Fibroblast of lung (primary cell): ENCODE results near the gene CC2D2B.

Experiments
- CTCF ChIP-seq, 2 donors: IDR thresholded peaks in 1 of 2; conservative IDR thresholded peaks in 1 of 2; 1 replicate in 1 of 2; 2 replicates in 1 of 2; pipeline ENCODE4 v1.5.1; 2011 to 2012; ENCODE audit warnings: low read length in 2 of 2, control low read depth in 1 of 2, inconsistent platforms in 1 of 2, low read depth in 1 of 2, mild to moderate bottlenecking in 1 of 2
- EZH2 ChIP-seq: IDR thresholded peaks from 2 replicates; pipeline ENCODE4 v1.5.1; 2012; ENCODE audit warnings: low read length, control low read depth, mild to moderate bottlenecking; ENCODE audit errors: missing control alignments

GRCh38 chr10:96073722-96074121, 165.9 kb downstream of the CC2D2B start:
- TF ChIP-seq CTCF (conservative IDR thresholded peaks at IDR 0.05 in 1 of 2, IDR thresholded peaks at IDR 0.05 in 1 of 2; ENCODE audit: low read depth in 1 of 2, low read length in 2 of 2): no peak
- TF ChIP-seq EZH2: no peak
